B cell (primary cell): ENCODE results near the gene RPS6KA4. TPM values are rescaled to one million over a fixed set of nuclear protein-coding genes. Genes with fewer than 3 reads are reported as not detected.

ENCODE experiments used
- ATAC-seq: fragments of 200-7000 bp; cut with Tn5 transposase; one replicate; pipeline ENCODE4 v1.10.0; 2021; ENCODE audit warnings: low read depth, mild to moderate bottlenecking, moderate number of reproducible peaks, moderate library complexity
- CTCF ChIA-PET: fragments of 350-600 bp; sonication (Branson Sonifier 250); formaldehyde crosslinking; loops from one replicate; lab custom pipeline; 2021; ENCODE audit warnings: antibody characterized with exemption, inconsistent platforms; lab: Charles Lee
- POLR2A ChIA-PET: fragments of 350-600 bp; sonication (Branson Sonifier 250); formaldehyde crosslinking; loops from one replicate; lab custom pipeline; 2021; ENCODE audit warnings: antibody characterized with exemption; lab: Charles Lee
- DNase-seq: peaks from one replicate; pipeline ENCODE4 v3.0.0; 2013
- H2AFZ ChIP-seq: 2 replicates; pipeline ENCODE4 v1.6.1; 2012; ENCODE audit warnings: mild to moderate bottlenecking, low read depth, low read length; ENCODE audit not compliant: insufficient read depth, poor library complexity, severe bottlenecking
- H3K27ac ChIP-seq, 2 donors: 1 replicate in 1 of 2; 2 replicates in 1 of 2; pipeline ENCODE4 v1.5.1; 2012 to 2013; ENCODE audit warnings: low read length in 2 of 2, mild to moderate bottlenecking in 2 of 2, moderate library complexity in 1 of 2
- H3K27me3 ChIP-seq, 4 experiments: fragments of 200-600 bp in 1 of 4; sonication (generic) in 1 of 4; replicated peaks in 1 of 4; 1 replicate in 2 of 4; 2 replicates in 2 of 4; pipeline versions ENCODE4 v1.6.1 to v1.7.0; 2013 to 2016; ENCODE audit warnings: low read length in 3 of 4, mild to moderate bottlenecking in 2 of 4, mixed read lengths in 1 of 4, moderate library complexity in 1 of 4; ENCODE audit not compliant: insufficient read depth in 4 of 4, control insufficient read depth in 3 of 4; ENCODE audit errors: control extremely low read depth in 1 of 4
- H3K36me3 ChIP-seq, 2 experiments: replicated peaks in 1 of 2; 1 replicate in 1 of 2; 2 replicates in 1 of 2; pipeline versions ENCODE4 v1.6.1 to v1.7.1; 2013; ENCODE audit warnings: low read length in 1 of 2; ENCODE audit not compliant: insufficient read depth in 2 of 2, control insufficient read depth in 1 of 2; ENCODE audit errors: control extremely low read depth in 1 of 2, extremely low read depth in 1 of 2
- H3K4me1 ChIP-seq, 2 donors: fragments of 200-600 bp in 1 of 2; sonication (generic) in 1 of 2; 1 replicate in 1 of 2; 2 replicates in 1 of 2; pipeline versions ENCODE4 v1.5.1 to v1.6.1; 2013 to 2017; ENCODE audit warnings: low read length in 2 of 2; ENCODE audit not compliant: control insufficient read depth in 2 of 2, insufficient read depth in 2 of 2
- H3K4me2 ChIP-seq: replicated peaks from 2 replicates; pipeline ENCODE3; 2012; ENCODE audit warnings: mild to moderate bottlenecking, low read depth, low read length; ENCODE audit not compliant: poor library complexity, severe bottlenecking
- H3K4me3 ChIP-seq, 5 experiments: fragments of 200-600 bp in 1 of 5; sonication (generic) in 1 of 5; 1 replicate in 3 of 5; 2 replicates in 2 of 5; pipeline versions ENCODE4 v1.5.1 to v1.7.0; 2011 to 2016; ENCODE audit warnings: low read length in 4 of 5, mild to moderate bottlenecking in 4 of 5, low read depth in 2 of 5, control low read depth in 1 of 5, moderate library complexity in 1 of 5; ENCODE audit not compliant: insufficient read depth in 1 of 5; ENCODE audit errors: control extremely low read depth in 1 of 5, extremely low read depth in 1 of 5
- H3K79me2 ChIP-seq: fragments of 200-600 bp; sonication (generic); one replicate; pipeline ENCODE4 v1.6.0; 2016; ENCODE audit warnings: low read length; ENCODE audit not compliant: control insufficient read depth, insufficient read depth
- H3K9ac ChIP-seq: fragments of 200-600 bp; sonication (generic); 2 replicates; pipeline ENCODE4 v1.6.1; 2017; ENCODE audit warnings: mild to moderate bottlenecking, low read length, moderate library complexity
- H3K9me3 ChIP-seq, 3 donors: one replicate each; pipeline versions ENCODE4 v1.6.1 to v1.7.1; 2013; ENCODE audit warnings: low read length in 2 of 3; ENCODE audit not compliant: control insufficient read depth in 2 of 3, insufficient read depth in 1 of 3; ENCODE audit errors: control extremely low read depth in 1 of 3
- H4K20me1 ChIP-seq: 2 replicates; pipeline ENCODE4 v1.6.0; 2012; ENCODE audit warnings: mild to moderate bottlenecking, low read length; ENCODE audit not compliant: insufficient read depth, control insufficient read depth, poor library complexity, severe bottlenecking
- H3K27ac Mint-ChIP-seq: one replicate; pipeline ENCODE4 v1.8.0; 2021; ENCODE audit warnings: mixed read lengths
- H3K27me3 Mint-ChIP-seq: one replicate; pipeline ENCODE4 v1.8.0; 2021; ENCODE audit warnings: mixed read lengths
- H3K4me1 Mint-ChIP-seq: one replicate; pipeline ENCODE4 v1.8.0; 2021; ENCODE audit warnings: mixed read lengths
- H3K4me3 Mint-ChIP-seq: one replicate; pipeline ENCODE4 v1.8.0; 2021; ENCODE audit warnings: mixed read lengths
- H3K9me3 Mint-ChIP-seq: one replicate; pipeline ENCODE4 v1.8.0; 2022; ENCODE audit warnings: mixed read lengths; ENCODE audit not compliant: insufficient read depth
- EZH2 ChIP-seq: IDR thresholded peaks from 2 replicates; pipeline ENCODE4 v1.6.1; 2012; ENCODE audit warnings: borderline replicate concordance, low read depth, mild to moderate bottlenecking, moderate library complexity, low read length; ENCODE audit not compliant: insufficient read depth, poor library complexity, severe bottlenecking
- WGBS: methylation state at CpG from one replicate; pipeline ENCODE4 v1.1.5; 2013; ENCODE audit warnings: missing lambda C conversion rate; ENCODE audit not compliant: insufficient coverage; 5-methylcytosine and 5-hydroxymethylcytosine counted together
- intact Hi-C: fragments of 100-400 bp; cut with micrococcal nuclease; formaldehyde crosslinking; loops from one replicate; pipeline ENCODE4 v1.10.0; 2022
- polyA plus RNA-seq: library from polyadenylated mRNA; depleted of rRNA; stranded (reverse); fragments of >200 nt; gene quantifications from 2 replicates; pipeline ENCODE4 v1.2.3, GENCODE V29; 2012
- total RNA-seq, 2 donors: library from RNA; stranded (reverse); fragments of 120-200 nt in 1 of 2; gene quantifications; 1 replicate in 1 of 2; 2 replicates in 1 of 2; pipeline versions ENCODE4 v1.2.3 to v1.2.4, GENCODE V29; 2013 to 2022
- TF ChIP-seq, protein P1 (sequence below): fragments of 200-600 bp; IDR thresholded peaks from one replicate; pipeline ENCODE4 v1.8.0; 2022; ENCODE audit warnings: antibody characterized with exemption, mild to moderate bottlenecking

The RPS6KA4 gene
- total and polyA plus RNA-seq, 2 donors (not counting 1 experiment from before 2014, with no cell fraction given), result 22.6 to 32.5 TPM

DNA sequence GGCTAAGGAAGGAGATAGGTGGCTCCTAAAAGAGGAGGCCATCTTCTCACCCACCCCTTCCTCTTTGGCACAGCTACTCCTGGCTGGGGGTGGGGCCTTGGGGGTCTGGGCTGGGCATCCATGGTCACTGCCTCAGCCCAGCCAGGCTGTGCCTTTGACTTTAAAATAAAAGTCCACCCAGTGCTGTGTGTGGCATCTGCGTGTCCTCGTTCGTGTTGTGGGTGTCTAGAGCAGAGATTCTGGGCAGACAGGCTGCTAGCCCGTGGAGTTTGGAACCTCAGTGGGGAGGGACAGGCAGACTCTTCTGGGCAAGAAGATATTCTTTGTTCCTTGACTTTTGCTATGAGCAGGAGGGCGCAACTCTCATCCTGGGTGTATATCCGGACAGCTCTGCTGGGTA, 13.1 kb downstream of the RPS6KA4 start:
- CTCF ChIA-PET, result interaction anchor here (1.9 kb wide), 1 partner anchor 17 kb away, joined by 6 read pairs; no protein-coding TSS in a partner anchor
- no peak overlapping the region for H3K4me3 Mint-ChIP-seq
- H3K4me3 ChIP-seq, result no peak overlapping the region
- no peaks in the 10 kb centered on the region for H3K9me3 Mint-ChIP-seq
- peaks cover 6% of the 10 kb centered on the region for H3K4me1 Mint-ChIP-seq
- WGBS, result 91% methylated on average over 5 of the region's 6 CpGs
- H3K27me3 Mint-ChIP-seq, result no peaks in the 10 kb centered on the region
- H3K4me1 ChIP-seq, result peaks cover 6 to 15% of the 10 kb centered on the region in 2 donors
- no peak overlapping the region for H3K9ac ChIP-seq
- no peak for TF ChIP-seq EZH2
- TF ChIP-seq, protein P1, sequence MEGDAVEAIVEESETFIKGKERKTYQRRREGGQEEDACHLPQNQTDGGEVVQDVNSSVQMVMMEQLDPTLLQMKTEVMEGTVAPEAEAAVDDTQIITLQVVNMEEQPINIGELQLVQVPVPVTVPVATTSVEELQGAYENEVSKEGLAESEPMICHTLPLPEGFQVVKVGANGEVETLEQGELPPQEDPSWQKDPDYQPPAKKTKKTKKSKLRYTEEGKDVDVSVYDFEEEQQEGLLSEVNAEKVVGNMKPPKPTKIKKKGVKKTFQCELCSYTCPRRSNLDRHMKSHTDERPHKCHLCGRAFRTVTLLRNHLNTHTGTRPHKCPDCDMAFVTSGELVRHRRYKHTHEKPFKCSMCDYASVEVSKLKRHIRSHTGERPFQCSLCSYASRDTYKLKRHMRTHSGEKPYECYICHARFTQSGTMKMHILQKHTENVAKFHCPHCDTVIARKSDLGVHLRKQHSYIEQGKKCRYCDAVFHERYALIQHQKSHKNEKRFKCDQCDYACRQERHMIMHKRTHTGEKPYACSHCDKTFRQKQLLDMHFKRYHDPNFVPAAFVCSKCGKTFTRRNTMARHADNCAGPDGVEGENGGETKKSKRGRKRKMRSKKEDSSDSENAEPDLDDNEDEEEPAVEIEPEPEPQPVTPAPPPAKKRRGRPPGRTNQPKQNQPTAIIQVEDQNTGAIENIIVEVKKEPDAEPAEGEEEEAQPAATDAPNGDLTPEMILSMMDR, result no peak
- intact Hi-C loops, result no loop called here
- H2AFZ ChIP-seq, result no peak overlapping the region
- peaks cover 0 to 18% of the 10 kb centered on the region in 2 experiments for H3K36me3 ChIP-seq
- no peak overlapping the region for H3K4me2 ChIP-seq
- H3K9me3 ChIP-seq, result no peaks in the 10 kb centered on the region
- H3K27ac Mint-ChIP-seq, result no peak overlapping the region
- ATAC-seq, result no peak
- no peaks in the 10 kb centered on the region for H3K27me3 ChIP-seq
- H3K79me2 ChIP-seq, result no peaks in the 10 kb centered on the region
- no peaks in the 10 kb centered on the region for H4K20me1 ChIP-seq
- POLR2A ChIA-PET, result no interaction called here
- no peak for DNase-seq
- no peak overlapping the region for H3K27ac ChIP-seq

DNA sequence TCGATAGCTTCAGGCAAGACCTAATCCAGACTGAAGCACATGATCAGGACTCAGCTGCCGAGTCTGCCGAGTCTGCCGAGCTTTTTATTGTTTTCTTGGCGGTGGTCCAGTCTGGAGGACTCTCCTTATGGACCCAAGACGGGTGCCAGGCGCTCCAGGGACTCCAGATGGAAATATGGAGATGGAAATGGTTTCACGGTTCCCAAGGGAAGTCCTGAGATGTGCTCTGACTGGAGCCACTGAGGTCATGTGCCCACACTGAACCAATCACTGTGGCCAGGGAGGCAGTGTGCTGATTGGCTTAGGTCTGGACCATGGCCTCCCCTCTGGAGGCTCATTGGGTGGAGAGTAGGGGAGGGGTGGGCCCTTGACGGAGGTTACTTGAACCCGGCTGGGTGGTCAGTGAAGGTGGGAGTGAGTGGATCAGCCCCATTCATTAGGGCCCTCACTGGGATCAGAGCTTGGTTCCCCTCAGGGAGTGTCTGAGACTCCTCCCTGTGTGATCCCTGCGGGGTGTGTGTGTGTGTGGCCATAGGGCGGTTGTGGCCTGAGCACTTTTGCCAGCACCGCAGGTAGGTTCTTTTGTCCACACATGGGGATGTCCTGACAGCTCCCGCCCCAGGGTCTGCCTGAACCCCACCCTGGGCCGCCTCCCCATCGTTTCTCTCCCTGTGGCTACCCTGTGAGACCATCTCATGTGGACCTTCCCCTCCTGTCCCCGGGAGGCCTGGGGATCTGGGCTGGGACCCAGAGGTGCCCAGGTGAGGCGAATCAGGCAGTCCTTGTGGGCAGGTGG, 14.0 kb downstream of the RPS6KA4 start:
- no peaks in the 10 kb centered on the region for H3K9me3 ChIP-seq
- no peak overlapping the region for H3K27ac Mint-ChIP-seq
- 87% methylated on average over 18 of the region's 18 CpGs for WGBS
- no peak overlapping the region for H2AFZ ChIP-seq
- H3K4me3 Mint-ChIP-seq, result no peak overlapping the region
- ChIA-PET CTCF (interaction anchor here (0.6 to 1.9 kb wide), 3 partner anchors 18 to 76 kb away, joined by 3 to 6 read pairs (median 3); no protein-coding TSS in a partner anchor), POLR2A (no interaction called here)
- intact Hi-C loops, result no loop called here
- no peaks in the 10 kb centered on the region for H3K27me3 Mint-ChIP-seq
- no peaks in the 10 kb centered on the region for H4K20me1 ChIP-seq
- no peak for DNase-seq
- no peak for TF ChIP-seq EZH2
- TF ChIP-seq, protein P1, result no peak
- H3K4me2 ChIP-seq, result peak overlapping the region; percentile 41
- no peak overlapping the region for H3K9ac ChIP-seq
- no peaks in the 10 kb centered on the region for H3K79me2 ChIP-seq
- no peak overlapping the region for H3K27ac ChIP-seq
- ATAC-seq, result no peak
- H3K27me3 ChIP-seq, result no peaks in the 10 kb centered on the region
- peaks cover 6% of the 10 kb centered on the region for H3K4me1 Mint-ChIP-seq
- H3K9me3 Mint-ChIP-seq, result no peaks in the 10 kb centered on the region
- peaks cover 6 to 15% of the 10 kb centered on the region in 2 donors for H3K4me1 ChIP-seq
- H3K4me3 ChIP-seq, result no peak overlapping the region
- H3K36me3 ChIP-seq, result peaks cover 0 to 10% of the 10 kb centered on the region in 2 experiments
